Amygdala (tissue), 56 donors: ENCODE measurements around the gene CHST1.

Experiments
- DNase-seq, 56 donors: peaks; one replicate each; lab custom pipeline; 2025; lab: John Stamatoyannopoulos, UW

CHST1 gene, protein sequence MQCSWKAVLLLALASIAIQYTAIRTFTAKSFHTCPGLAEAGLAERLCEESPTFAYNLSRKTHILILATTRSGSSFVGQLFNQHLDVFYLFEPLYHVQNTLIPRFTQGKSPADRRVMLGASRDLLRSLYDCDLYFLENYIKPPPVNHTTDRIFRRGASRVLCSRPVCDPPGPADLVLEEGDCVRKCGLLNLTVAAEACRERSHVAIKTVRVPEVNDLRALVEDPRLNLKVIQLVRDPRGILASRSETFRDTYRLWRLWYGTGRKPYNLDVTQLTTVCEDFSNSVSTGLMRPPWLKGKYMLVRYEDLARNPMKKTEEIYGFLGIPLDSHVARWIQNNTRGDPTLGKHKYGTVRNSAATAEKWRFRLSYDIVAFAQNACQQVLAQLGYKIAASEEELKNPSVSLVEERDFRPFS

DNA sequence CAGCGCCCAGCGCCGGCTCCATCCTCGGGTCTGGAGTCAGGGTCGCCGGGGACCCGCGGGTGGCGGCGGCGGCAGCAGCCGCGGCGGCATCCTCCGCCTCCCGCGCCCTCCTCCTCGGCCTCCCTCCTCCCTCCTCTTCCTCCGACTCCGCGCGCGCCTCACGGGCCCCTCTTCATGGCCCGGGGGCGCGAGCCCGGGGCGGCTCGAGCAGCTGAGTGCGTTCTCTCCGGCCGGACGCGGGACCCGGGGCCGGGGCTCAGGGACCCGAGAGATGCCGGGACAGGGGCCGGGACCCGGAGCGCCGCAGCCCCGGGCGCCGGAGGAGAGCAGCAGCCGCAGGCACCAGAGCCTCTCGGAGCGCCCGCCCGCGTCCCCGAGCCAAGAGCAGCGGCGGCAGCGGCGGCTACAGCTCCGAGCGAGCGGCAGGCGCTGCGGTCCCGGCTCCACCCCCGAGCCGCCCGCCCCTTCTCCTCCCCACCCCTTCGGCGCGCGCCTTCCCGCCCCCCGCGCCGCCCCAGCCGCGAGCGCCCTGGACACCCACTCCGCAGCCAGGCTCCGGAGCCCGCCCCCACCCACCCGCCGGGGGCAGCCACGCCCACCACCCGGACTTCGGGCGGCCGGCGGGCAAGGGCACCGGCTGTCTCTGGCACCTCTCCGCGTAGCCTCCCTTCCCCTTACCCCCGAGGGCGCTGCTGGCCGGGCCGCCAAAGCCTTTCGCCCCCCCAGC is at the start of gene CHST1:
CHST1 (minus strand) TSS at position 417 of the 727 bp plus-strand sequence. CDS start 14,699 bp downstream, outside the sequence.
- peak in 37 of 56 donors; percentile 32 to 77 (median 51) for DNase-seq

DNA sequence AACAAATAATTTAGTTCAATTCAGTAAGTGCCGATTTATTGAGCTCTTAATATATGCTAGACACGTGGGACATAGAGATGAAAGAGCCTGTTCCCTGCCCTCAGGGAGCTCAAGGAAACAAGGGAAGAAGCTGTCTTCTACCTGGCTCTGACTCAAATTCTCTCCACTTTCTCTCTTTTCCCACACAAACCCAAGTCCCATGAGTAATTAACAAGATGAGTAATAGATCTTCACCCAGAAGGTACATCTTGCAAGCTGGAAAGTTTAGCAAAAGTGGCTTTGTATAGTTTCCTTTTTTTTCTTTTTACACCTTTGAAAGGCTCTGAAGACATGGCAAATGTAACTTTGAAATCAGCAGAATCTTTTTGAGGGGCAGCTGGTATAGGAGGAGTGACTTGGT is 48.2 kb upstream of the CHST1 start:
- no peak for DNase-seq

DNA sequence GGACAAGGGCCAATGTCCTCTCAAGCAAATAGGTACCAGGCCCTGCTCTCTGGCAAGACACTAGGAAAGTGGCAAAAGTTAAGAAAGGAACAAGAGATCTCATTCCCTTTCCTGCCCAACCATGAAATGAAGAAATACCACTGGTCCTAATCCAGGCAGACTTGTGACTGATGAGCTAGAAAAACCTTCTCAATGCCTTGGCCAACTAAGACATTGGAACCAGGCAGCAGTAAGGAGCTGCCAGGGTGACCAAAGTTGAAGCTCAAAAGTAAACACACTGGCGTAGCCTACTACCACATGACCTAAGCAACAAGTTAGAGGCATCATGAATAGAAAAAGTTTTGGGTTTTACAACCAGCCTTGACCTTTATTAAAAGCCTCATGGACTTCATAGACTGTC is 45.1 kb upstream of the CHST1 start:
- no peak for DNase-seq

DNA sequence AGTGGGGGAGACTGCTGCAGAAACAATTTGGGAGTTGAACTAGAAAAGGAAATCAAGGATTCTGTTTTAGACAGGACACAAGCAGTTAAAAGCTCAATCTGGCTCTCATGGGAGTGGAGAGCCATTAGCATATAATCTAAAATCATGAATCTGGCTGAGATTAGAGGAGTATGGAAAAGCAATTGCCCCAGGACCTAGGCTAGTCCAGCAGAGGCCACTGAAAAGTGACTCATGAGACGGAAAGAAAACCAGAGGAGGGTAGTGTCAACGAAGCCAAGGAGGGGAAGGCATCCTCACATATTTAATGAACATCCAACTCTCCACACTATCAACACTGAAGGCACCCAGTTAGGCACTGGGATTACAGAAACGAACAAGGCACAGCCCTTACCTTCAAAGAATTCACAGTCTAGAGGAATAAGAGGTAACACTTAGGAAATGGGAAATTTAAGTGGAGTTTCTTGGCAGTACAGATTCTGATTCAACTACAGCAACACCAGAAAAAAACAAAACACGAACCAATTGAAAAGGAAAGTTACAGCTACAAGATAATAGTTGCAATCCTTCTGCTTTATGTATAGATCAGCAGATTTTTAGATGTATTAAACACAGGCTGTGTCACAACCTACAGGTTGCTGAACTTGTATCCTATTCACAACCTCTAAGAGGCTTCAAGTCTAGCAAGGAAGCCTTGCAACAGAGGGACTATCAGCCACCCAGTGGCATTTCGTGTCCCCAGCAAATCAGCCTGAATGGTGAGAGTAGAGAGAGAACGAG is 43.7 kb upstream of the CHST1 start:
- no peak for DNase-seq

DNA sequence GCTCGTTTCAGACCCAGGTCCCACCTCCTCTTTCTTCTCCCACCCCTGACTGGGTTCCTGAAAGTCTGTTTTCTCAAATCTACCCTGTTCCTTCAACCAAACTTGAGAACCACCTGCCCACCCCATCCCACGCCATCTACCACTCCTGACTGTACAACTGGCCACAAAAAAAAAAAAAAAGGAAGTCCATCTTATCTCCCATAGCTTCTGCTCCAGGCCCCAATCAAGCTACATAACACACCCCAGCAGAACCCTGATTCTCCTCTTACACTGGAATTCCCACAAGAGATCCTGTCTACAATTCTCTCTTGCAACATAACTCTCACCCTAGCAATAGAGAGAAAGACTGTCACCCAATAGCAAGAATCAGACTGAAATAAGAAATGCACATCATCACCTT is 39.2 kb upstream of the CHST1 start:
- no peak for DNase-seq

DNA sequence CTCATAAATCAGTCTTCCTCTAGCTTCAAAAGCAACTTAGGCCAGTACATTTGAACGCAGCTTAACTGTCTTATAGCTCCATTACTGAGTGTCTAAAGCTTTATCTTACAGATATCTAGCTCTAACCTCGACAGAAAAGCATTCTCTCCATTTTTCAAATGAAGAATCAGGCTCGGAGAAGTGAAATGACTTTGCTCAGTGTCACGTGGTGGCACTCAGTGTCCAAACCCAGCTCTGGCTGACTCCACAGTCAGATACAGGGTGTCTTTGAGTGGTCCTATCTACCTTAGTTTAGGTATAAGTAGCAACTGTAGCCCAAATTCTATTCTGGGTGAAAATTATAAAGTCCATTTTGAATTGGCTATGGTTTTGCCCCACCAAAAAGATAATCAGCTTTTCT is 38.7 kb upstream of the CHST1 start:
- DNase-seq, result no peak

DNA sequence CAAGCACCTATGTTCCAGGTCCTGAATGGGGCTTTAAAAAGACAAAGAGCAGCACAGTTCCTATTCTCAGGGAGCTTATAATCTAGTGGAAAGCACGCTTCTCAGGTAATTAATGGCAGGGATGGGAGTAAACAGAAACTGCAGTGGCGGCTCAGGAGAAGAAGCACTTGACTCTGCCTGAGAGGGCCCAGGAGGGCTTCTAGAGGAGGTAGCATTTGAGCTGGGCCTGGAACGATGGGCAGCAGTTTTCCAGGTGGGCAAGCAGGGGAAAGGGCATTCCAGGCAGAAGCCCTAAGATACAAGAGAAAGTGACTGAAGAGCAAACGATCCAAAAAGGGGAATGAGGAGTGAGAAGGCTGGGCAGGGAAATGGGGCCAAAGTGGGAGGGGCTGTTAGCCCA is 37.1 kb upstream of the CHST1 start:
- DNase-seq, result no peak

DNA sequence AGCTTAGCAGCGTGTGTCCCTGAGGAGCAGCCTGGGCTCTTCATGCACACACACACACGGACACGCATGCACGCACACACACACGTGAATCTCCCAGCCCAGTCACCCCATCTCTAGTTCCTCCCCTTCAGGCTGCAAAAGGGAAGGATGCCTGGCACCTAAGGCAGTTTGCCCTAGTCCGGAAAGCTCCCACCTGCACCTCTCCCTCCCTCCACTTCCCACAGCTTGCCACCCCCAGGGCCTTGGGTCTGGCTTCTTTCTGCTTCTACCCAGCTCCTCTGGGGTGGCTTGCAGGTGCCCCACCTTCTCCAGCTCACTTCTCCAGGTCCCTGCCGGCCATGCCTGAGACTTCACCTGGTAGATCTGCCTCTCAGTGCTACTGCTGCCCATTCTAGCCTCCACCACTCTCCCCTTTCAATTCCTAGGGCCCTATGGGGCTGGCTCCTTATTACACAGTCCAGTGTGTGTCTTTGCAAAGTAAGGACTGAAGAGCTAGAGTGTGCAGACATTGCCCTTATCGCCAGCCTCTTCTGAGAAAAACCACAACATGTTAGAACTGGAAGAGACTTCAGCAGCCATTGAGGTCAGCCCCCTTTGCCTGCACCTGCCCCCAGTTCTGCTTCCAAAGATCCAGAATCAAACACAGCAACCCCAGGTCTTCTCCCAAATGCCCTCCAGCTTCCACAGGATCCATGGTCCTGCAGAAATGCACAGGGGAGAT is 33.5 kb upstream of the CHST1 start:
- DNase-seq, result no peak

DNA sequence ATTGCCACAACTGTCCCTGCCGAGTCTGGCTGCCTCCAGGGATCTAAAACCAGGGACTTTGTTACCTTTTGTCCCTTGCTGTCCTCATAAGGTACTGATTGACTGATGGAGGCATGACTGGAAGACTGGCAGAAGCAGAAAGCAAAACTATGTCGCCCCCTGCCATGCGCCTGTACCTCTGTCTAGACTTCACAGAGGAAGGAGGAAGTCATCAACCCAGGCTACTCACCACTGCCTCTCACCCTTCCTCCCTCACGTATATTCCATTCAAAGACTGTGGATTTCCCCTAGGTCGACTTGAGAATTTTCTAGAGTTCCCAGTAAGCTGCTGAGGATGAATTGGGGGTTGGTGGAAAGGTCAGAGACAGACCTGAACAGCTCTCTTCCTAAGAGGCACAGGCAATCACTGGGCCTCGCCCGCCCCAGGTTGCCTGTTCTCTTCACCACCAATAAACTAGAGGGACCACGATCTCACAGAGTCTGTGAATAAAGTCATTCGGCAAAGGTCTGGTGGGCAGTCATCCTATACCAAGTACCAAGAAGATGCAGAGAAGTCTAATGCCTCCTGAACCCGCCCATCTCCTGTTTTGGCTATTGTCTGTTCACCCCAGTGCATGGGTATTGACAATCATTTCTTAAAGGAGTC is 27.5 kb upstream of the CHST1 start:
- DNase-seq, result no peak

DNA sequence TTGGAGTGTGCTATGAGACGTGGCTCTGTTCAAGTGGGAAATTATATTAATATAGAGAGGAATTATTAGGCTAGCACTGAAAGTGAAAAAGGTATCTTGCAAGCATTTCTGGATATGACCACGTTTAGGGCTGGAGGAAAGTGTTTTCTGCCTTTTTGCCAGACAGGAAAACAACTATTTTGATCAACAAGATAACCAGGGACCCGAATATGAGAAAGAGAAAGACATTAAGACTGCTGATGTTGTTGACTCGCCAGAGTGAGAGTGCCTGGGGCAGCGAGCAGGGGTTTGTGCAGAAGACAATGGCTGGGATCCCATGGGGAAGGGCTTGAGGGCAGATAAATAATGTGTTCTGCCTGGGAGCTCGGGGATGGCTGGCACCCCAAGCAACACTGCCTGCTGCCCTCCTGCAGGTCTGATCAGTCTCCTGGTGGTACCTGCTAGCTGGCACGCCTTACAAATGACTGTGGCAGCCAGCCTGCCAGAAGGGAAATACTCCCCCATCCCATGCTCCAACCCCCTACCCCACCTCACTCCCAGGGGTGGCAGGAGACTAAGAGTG is 23.1 kb upstream of the CHST1 start:
- DNase-seq, result no peak

DNA sequence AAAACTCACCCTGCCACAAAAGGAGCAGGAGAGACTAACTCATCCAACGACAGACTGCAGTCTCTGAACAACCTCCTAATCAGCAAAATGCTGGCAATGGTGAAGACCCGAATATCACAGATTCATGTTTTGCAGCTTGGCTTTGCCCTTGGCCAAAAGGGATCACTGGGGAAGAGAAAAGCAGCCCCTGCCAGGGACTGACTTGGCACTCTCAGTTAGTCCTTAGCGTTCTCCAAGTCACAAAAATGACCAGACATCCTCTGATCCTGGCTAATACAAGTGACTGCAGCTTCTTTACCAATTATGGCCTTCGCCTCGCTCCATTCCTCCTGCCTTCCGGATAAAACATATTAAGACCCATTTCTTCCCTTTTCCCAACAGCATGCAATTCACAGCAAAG is 22.4 kb upstream of the CHST1 start:
- DNase-seq, result no peak

DNA sequence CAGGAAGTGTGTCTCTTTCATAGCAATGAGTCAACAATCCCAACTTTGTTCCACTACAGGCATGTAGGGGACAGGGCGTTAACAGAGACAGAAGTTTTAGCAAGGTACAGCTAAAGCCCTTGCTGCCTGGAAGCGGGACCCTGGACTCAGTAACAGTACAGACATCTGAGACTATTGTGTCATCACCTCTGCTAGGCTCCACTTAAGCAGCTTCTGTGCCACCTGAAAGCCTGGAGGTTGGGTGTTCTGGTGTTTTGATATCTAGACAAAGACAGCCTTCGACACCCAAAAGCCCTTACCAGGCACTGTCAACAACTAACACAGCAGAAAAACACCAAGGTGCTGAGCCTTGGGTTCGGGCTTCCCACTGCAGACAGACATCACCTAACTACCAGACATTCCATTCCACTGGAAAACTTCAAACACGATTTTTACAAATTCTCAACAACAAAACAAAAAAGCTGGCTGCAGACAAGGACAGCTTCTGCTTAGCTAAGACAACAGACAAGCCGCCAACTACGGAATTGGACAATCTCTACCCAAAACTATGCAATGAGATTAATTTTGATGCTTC is 20.6 kb upstream of the CHST1 start:
- no peak for DNase-seq

DNA sequence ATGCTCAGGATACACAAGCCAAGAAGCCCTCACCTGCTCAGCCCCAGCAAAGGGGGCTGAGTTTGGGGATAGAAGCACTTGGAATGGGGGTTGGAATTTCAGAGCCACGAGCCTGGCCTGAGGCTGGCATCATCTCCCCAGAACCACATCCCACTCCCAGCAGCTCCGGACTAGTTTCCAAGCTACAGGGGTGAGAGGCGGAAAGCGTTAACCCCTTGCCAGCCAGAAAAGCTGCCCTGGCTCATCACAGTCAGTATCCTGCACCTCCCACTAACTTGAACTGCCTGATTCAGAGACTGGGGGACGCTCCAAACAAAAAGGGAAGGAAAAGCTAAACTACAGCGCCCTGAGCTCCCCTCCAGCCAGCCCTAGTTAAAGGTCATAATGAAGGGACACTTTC is 19.0 kb upstream of the CHST1 start:
- DNase-seq, result no peak

DNA sequence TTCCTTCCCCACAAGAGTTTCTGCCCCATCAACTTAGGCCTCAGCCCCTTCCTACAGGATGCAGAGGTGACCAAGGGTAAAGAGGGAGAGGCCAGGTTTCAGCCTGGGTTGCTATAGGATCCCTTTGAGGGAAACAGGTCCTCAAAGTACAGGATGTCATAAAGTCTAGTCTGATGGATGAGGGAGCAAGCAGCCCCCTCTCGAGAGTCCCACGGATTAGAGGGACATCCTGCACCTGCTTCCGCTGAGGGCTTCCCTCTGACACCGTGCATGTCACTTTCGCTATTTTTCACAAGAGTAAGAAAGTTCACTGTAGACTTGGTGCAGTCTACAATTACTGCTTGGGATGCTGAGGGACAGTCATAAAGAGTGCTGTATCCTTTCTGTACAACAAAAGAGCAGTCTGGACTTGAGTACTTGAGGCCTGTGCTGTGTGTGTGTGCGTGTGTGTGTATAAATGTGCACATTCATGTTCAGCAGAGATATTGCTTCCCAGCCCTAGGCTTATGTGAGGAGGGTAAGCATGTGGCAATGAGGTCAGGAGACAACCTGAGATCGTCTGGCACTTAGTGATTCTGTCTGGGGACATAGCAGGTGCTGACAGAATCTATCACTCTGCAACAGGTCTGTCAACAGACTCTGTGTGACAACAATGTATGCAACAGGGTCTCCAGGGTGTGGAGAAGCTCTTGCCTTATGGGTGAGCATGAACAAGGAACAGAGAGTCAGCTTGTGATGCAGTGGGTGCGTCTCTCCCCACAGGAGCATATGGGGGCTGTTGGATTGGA is 18.0 kb upstream of the CHST1 start:
- no peak for DNase-seq

DNA sequence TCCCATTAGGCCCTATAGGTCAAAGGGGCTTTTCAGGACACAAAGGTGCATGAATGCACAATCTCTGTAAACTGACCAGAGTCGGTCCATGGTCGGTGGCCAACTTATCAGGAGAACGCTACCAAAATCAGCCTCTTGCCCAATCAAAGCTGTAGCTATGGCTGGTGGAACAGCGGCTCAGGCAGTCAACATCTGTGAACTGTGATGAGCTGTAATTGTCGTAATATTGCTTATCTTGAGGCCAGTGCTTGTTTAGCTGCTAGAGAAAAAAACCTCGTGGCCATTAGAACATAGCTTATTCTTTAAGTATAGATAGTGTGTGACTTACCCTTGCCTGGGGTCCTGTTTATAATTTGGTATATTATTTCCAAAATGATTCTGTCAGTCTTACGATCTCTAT is 14.4 kb upstream of the CHST1 start:
- DNase-seq, result no peak

DNA sequence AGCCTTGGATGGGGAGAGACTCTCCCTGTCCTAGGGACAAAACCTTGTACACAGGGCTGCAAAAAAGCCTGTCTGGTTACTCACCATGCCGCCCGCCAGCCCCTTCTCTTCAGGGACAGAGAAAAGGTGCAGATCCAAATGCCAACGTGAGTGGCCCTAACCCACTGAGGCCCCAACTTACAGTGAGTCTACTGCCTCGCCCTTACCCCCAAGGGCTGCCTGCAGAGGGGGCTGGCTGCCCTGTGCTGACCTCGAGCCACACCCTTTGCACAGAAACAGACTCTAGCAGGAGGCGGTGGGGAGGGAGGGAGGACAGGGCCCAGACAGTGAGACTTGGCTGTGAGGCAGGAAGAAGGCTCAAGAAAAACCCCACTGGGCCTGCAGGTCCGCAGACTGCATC is 13.6 kb upstream of the CHST1 start:
- no peak for DNase-seq

DNA sequence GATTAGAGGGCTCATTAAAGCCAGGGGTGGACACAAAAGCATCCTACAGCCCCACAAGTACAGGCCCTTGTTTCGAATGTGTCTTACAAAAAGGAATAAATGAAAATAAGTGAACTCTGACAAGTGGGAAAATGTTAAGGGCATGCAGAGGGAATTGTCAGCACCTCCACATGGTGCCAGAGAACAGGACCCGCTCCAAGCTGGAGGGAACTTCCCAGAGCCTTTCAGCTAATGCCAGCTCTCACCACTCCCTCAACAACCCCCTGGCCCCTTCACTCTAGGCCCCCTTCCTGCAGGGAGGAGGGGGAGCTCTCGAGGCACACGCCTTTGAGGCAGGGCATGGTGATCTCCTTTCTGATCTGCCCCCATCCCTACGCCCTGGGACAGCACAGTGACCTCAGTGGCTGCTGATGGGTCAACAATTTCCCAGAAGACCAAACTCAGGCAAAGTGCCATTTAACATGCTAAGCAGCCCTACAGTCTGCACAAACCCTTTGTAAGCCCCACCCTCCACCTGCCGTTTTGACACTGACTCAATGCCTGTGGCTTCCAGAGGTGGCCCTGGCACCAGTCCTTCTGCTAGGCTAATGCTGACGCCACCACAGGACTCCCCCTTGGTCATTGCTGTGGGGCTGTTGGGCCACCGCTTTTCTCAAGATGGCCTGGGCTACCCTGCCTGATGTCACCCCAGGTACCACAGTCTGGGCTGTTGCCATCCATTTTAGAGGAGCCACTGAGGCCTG is 12.5 kb upstream of the CHST1 start:
- peak in 3 of 56 donors; percentile 8 to 53 (median 17) for DNase-seq
